ENCODE data around the gene MAGEC1.
"Not testable (repeated sequence)": the region's sequence is repeated elsewhere in the genome, so short reads cannot be mapped to it uniquely, and the experiment has no call there.

MAGEC1 gene, protein sequence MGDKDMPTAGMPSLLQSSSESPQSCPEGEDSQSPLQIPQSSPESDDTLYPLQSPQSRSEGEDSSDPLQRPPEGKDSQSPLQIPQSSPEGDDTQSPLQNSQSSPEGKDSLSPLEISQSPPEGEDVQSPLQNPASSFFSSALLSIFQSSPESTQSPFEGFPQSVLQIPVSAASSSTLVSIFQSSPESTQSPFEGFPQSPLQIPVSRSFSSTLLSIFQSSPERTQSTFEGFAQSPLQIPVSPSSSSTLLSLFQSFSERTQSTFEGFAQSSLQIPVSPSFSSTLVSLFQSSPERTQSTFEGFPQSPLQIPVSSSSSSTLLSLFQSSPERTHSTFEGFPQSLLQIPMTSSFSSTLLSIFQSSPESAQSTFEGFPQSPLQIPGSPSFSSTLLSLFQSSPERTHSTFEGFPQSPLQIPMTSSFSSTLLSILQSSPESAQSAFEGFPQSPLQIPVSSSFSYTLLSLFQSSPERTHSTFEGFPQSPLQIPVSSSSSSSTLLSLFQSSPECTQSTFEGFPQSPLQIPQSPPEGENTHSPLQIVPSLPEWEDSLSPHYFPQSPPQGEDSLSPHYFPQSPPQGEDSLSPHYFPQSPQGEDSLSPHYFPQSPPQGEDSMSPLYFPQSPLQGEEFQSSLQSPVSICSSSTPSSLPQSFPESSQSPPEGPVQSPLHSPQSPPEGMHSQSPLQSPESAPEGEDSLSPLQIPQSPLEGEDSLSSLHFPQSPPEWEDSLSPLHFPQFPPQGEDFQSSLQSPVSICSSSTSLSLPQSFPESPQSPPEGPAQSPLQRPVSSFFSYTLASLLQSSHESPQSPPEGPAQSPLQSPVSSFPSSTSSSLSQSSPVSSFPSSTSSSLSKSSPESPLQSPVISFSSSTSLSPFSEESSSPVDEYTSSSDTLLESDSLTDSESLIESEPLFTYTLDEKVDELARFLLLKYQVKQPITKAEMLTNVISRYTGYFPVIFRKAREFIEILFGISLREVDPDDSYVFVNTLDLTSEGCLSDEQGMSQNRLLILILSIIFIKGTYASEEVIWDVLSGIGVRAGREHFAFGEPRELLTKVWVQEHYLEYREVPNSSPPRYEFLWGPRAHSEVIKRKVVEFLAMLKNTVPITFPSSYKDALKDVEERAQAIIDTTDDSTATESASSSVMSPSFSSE
- 0 reads per million in 3 experiments for total RNA-seq

DNA sequence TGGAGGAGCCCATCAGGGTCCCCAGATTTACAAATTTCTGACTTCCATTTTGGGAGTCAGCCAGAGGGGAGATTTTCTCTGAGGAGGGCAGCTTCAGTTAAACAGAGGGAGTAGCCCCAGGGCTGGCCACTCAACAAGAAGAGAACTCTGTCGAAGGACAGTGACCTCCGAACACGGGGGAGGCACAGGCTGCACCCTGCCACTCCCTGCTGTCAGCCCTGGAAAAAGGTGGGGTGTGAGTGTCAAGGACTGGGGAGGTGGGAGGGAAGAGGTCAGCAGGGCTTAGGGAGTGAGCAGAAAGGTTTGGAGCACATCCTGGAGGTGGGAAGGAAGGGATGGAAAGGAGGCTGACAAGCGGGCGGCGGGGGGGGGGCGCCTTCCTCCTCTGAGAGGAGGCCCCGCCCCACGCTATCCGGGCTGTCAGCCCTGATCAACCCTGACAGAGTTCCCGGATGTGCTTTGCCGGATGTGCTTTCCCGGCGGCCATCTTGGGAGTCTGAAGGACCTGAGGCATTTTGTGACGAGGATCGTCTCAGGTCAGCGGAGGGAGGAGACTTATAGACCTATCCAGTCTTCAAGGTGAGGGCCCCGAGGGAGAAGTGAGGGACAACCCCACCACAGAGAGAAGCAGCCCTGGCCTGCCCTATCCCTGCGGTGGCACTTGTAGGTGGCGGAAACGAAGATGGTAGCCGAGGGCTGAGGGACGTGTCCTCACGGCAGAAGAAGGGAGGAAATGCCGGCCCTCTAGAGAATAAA is at the start of gene MAGEC1:
TSS of gene MAGEC1 (plus strand) at position 495 of the 756 bp plus-strand sequence. CDS start 1,179 bp downstream, outside the sequence.
- DNase-seq: no peak

DNA sequence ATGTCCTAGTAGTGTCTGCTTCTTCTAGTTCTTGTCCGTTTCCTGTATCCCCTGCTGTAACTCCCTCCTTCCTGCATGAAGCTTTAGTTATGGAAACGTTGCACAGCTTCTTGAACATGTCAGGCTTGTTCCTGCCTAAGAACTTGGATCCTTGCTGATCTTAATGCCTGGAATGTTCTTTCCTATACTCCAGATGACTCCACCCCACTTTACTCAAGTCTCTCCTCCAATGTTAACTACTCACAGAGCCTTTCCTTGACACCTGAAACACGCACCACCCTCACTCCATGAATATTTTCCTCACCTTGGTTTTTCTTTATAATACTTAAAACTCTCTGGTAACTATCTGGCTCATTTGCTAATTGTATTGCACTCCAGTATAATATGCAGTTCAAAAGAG is 46.2 kb upstream of the MAGEC1 start:
- no peak for DNase-seq

DNA sequence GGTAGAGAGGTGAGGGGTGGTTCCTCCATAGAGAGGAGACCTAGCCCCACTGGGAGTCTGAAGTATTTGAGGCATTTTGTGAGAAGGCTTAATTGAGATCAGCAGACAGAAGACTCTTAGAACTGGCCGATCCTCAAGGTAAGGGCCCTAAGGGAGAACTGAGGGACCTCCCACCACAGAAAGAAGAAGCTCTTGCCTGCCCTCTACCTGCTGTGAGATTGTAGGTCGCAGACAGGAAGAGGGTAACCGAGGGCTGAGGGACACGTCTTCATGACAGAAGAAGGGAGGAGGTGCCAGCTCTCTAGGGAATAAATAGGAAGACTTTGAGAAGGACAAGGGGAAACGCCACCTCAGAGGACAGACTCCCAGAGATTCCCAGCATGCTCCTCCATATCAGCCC is 24.1 kb upstream of the MAGEC1 start:
- no peak for DNase-seq

DNA sequence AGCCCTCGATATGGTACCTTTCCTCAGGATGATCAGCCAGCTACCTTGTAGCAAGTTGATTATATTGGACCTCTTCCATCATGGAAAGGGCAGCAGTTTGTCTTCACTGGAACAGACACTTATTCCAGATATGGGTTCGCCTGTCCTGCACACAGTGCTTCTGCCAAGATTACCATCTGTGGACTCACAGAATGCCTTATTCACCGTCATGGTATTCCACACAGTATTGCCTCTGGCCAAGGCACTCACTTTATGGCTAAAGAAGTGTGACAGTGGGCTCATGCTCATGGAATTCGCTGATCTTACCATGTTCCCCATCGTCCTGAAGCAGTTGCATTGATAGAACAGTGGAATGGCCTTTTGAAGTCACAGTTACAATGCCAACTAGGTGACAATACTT is 14.9 kb upstream of the MAGEC1 start:
- not testable (repeated sequence) for DNase-seq

DNA sequence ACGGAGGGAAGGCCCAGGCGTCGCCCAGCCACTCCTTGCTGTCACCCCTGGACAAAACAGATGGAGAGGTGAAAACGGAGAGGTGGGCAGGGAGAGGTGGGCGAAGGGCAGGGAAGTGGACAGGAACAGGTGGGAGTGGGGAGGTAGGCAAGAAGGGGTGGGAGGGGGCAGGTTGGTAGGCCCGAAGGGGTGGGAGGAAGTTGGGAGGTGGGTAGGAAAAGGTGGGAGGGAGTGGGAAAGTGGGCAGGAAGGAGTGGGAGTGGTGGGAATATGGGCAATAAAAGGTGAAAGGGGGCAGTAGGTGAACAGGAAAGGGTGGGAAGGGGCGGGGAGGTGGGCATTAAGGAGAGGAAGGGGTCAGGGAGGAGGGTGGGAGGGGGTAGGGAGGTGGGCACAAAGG is 9.0 kb upstream of the MAGEC1 start:
- no peak for DNase-seq

DNA sequence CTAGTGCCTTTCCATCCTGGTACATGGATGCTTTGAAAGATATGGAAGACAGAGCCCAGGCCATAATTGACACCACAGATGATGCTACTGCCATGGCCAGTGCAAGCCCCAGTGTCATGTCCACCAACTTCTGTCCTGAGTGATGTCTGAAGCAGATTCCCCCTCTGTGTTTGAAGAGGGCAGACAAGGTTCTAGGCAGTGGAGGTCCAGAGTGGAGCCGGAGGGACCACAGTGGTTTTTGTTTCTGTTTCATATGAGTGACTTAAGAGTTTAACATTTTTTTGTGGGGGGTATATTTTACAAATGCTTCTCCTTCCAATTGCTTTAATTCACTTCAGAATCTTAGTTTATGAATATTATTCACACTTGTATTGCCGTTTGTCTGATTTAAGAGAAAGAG is 6.0 kb upstream of the MAGEC1 start:
- DNase-seq: no peak

DNA sequence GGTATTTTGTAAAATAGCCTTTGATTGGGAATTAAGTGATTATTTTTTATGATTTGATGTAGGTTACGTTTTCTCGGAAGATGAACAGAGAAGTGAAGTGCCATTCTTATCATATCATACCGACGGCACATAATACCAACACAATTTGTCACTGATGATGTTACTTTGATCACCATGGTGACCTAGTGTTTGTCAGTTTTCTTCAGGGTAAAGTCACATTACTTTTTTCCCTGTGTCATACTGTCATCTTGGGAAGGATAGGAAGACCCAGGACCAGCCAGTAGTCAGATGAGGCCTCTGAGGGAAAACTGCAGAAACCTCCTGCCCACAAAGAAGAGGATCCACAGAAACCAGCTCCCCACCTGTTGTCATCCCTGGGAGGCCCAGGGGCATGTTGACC is 1.3 kb upstream of the MAGEC1 start:
- DNase-seq: no peak

DNA sequence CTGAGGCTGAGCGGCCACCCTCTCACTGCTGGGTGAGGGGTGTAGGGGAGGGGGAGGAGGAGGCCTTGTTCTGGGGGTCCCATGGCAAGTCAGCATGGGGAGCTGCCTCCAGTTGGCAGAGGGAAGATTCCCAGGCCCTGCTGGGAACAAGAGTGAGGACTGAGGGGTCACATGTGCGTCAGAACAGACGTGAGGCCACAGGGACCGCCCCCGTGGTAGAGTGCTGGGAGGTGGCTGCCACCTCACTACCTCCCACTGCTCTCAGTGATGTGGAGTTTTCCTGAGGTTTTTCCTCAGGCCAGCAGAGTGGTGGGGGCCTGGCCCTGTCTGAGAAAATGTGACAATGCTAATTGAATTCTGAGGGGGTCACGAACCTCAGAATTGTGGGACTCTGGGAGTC is 568 bp downstream of the MAGEC1 start:
- no peak for DNase-seq

DNA sequence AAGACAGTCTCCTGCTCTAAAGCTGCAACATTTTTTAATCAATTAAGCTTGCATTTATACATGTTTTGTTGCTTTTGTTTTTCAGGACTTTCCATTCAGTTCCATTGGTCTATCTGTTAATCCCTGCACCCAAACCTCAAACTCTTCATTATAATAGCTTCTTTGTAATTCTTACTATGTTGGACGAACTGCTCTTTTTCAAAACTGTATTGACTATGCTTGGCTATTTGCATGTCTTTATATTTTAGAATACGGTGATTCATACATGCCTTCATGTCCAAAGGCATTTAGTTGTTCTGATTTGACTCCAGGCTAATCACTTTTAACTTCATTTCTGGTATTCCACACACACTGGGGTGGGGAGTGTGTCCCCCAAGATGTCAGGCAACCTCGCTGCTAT is 14.1 kb downstream of the MAGEC1 start:
- no peak for DNase-seq

DNA sequence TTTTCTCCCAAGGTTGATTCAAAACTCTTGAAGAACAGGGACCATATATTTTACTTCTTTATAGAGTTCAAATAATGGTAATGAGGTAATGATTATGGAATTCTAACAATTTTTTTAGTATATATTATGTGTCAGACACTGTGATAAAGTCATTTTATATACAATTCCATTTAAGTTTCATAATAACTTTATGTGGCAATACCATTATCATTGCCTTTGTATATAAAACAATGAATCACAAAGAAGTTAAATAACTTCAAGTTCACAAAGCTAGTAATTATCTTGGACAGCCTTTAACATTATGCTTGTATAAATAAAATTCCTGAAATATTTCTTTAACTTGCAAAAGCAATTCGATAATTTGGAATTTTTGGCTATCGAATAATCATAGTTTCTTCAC is 20.6 kb downstream of the MAGEC1 start:
- DNase-seq: no peak

DNA sequence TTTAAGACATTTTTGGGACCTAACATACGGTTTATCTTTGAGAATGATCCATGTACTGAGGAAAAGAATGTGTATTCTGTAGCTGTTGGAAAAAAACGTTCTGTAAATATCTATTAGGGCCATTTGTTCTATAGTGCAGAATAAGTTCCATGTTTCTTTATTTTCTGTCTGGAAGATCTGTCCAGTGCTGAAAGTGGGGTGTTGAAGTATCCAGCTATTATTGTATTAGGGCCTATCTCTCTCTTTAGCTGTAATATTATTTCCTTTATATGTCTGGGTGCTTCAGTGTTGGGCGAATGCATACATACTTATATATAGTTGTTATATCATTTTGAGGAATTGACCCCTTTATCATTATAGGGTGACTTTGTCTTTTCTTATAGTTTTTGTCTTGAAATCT is 24.7 kb downstream of the MAGEC1 start:
- DNase-seq: no peak

DNA sequence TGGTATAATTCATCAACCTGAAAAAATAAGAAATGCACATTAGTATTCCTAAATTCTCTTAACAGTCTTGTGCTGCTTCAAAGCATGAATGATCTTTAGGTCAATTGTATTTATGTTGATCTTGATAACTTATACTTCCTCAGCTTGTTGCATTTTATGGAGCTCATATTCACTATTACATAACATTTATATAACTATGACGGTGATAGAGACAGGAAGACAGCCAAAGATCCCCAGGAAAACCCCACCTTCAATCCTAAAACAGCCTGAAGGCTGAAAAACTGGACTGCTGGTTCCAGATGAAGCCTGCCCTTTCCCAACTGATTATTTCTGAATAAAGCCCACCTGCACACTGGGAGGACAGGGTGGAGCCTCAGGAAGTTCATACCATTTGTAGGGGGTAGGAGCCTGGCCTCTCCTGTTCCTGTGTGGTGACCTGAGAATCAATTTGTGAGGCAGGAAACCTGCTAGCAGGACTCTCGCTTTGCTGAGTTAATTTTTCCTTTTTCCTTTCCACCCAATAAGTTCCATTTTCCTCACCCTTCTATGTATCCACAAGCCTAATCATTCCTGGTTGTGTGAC is 30.5 kb downstream of the MAGEC1 start:
- no peak for DNase-seq

DNA sequence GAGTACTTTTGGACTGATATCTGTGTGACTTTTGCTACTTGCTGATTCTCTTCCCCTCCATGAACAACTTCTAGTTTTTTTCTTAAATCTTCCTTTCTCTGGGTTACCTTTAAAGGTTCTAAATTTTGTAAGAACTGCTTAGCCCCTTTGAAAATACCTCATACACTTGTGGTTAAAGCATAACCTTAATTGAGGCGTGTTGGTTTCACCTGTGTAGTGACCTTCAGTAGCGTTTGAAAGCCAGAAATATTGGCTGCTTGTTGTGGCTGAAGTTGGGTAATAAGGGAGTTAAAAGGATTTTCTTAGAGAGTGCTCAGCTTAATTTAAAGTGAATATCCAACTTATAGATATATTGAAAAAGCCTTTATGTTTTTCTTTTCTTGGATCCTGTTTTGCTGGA is 32.0 kb downstream of the MAGEC1 start:
- no peak for DNase-seq

DNA sequence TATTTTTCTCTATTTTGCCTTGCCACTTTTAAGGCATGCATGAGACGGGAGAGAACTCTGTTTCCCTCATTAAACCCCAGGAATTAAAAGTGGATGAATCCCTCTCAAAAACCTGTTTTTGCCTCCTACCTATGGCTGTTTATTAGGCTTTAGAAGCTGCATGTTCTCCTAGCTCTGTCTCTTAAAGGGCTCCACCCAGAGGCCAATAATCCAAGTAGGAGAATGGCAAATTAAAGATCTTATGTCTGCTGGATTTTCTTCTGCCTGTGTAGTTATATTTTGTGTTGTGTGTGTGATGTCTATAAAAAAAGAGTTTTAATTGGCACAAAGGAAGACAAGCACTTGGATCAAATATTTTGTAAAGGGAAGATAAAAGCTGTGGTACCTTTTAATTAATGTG is 32.4 kb downstream of the MAGEC1 start:
- no peak for DNase-seq

DNA sequence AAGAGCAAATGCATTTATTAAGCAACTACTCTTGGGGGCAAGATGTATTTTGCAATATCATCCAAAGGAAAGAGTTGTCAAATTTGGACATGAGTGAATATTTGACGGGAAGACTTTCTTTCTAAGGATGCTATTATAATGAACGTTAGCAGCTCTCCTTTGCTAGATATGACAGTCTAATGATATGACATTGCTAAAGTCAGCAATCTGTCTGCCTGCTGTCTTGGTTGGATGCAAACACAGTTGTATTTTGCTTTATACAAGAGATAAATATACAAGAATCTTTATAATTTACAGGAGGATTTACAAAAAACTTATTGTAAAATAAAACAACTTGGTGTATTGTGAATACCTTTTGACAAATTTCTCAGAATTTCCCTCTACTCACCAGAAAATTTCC is 37.5 kb downstream of the MAGEC1 start:
- DNase-seq: no peak

DNA sequence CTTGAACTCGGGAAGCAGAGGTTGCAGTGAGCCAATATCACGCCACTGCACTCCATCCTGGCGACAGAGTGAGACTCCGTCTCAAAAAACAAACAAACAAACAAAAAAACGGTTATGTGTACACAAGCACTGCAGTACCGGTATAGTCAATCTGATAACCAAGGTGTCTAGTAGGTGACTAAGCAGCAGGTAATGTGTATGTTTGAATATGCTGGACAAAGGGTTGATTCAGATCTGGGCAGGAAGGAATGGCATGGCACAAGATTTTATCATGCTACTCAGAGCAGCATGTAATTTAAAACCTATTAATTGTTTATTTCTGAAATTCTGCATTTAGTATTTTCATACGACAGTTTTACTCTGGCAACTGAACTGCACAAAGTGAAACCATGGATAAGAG is 41.7 kb downstream of the MAGEC1 start:
- DNase-seq: no peak

DNA sequence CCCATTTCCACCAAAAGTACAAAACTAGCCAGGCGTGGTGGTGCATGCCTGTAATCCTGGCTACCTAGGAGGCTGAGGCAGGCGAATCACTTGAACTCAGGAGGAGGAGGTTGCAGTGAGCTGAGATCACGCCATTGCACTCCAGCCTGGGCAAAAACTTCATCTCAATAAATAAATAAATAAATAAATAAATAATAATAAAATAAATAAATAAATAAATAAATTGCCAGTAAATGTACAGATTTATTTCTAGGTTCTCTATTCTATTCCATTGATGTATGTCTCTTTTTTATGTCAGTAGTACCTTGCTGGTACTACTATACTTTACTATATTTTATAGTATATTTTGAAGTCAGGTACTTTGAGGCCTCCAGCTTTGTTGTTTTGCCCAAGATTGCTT is 43.7 kb downstream of the MAGEC1 start:
- no peak for DNase-seq

DNA sequence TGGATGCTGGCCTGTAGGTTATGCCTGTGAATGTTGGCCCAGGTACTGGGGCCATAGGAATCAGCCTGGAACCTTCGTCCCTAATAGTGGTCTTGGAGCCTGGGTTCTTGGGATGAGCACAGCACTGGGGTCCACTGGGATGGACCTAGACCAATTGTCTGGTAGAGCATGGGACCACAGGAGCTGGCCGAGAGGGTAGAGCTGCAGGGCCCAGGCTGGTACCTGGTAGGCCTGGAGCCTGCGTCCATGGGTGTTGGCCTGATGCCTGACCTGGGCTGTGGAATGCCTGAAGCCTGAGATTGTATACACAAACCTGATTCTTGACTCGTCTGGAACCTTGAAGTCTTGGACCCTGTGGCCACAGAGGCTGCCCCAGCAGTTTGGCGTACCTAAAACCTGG is 48.9 kb downstream of the MAGEC1 start:
- no peak for DNase-seq

DNA sequence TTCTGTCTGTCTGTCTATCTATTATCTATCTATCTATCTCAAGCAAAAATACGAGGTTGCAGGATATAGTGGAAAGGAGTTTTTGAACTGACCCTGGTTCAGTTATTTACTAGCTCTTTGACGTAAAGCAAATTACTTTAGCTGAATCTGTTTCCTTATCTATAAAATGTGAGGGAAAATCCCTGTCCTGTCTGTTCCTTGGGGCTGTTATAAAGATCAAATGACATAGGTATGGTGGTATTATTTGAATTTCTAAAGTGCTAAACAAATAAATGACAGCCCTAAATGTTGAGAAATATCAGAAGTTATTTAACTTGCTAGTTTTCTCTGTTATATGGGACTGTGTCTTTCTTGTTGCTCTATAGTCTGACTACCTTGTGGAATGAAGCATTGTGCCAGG is 55.0 kb downstream of the MAGEC1 start:
- no peak for DNase-seq
